ENCODE results near the gene SEC61G. TPM values are rescaled to one million over a fixed set of nuclear protein-coding genes. Genes with fewer than 3 reads are reported as not detected.

SEC61G gene
- total and polyA plus RNA-seq, 2 of the 4 experiments (the other 2 are of a cell fraction): 387 to 685 TPM

DNA sequence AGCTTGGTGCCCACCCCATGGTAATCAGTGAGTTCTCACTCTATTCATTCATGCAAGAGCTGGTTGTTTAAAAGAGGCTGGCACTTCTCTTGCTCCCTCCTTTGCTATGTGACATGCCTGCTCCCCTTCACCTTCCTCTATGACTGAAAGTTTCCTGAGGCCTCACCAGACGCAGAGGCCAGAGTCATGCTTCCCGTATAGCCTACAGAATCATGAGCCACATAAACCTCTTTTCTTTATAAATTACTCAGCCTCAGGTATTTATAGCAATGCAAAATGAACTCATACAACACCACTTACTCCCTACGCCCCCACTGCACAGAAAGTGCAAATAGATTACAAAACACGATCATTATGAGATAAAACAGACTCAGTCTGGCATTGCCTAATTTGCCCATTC lies 39.0 kb downstream of the SEC61G start:
- no peak overlapping the region for H3K18ac ChIP-seq (ENCODE audit: low read depth, low read length)
- H2BK5ac ChIP-seq (ENCODE audit: low read depth, low read length, poor library complexity, severe bottlenecking): no peak overlapping the region
- DNase-seq: no peak
- no peak overlapping the region for H2BK120ac ChIP-seq (ENCODE audit: low read depth, low read length)
- H4K5ac ChIP-seq (ENCODE audit: low read depth, low read length): no peak overlapping the region
- ATAC-seq (ENCODE audit: low read depth): no peak
- no peak overlapping the region for H3K27ac ChIP-seq (ENCODE audit: insufficient read depth, low read length)
- no peaks in the 10 kb centered on the region for H3K9me3 ChIP-seq (ENCODE audit: control insufficient read depth, insufficient read depth, low read length)
- in situ Hi-C loops (cut with MboI; ENCODE audit: low sequenced_read_pairs): no loop called here
- H3K4me2 ChIP-seq (ENCODE audit: low read depth, low read length): no peak overlapping the region
- H2BK20ac ChIP-seq (ENCODE audit: low read depth, low read length): no peak overlapping the region
- no peaks in the 10 kb centered on the region for H3K79me1 ChIP-seq (ENCODE audit: low read depth in 1 of 2, low read length in 2 of 2)
- no peaks in the 10 kb centered on the region for H3K27me3 ChIP-seq (ENCODE audit: control insufficient read depth, insufficient read depth, low read length)
- no peak overlapping the region for H3K14ac ChIP-seq (replicated peaks; ENCODE audit: low read depth, low read length)
- no peak overlapping the region for H2AFZ ChIP-seq (replicated peaks; ENCODE audit: low read length, poor library complexity)
- H3K36me3 ChIP-seq (ENCODE audit: control insufficient read depth, insufficient read depth, low read length): no peaks in the 10 kb centered on the region
- no peak overlapping the region for H3K4me3 ChIP-seq (ENCODE audit: insufficient read depth, low read depth, low read length)
- no peaks in the 10 kb centered on the region for H3K4me1 ChIP-seq (ENCODE audit: control insufficient read depth, insufficient read depth, low read length)
- no peak overlapping the region for H3K56ac ChIP-seq (ENCODE audit: extremely low read depth, insufficient read depth, low read length)
- no TSS peak for BruUV-seq (replicated peaks)
- no peaks in the 10 kb centered on the region for H4K20me1 ChIP-seq (ENCODE audit: insufficient read depth, low read length)
- H4K8ac ChIP-seq (ENCODE audit: low read depth in 2 of 2, low read length in 2 of 2): no peak overlapping the region
- TF ChIP-seq CEBPB (IDR thresholded peaks at IDR 0.05; ENCODE audit: low read depth, low read length): no peak
- no peak for TF ChIP-seq MAFK (IDR thresholded peaks at IDR 0.05; ENCODE audit: low read depth, low read length)
- no peak for TF ChIP-seq FOS (IDR thresholded peaks at IDR 0.05; ENCODE audit: low read depth, low read length)
- no peak for TF ChIP-seq NFE2L2 (IDR thresholded peaks at IDR 0.05; ENCODE audit: low read depth, low read length)
- TF ChIP-seq MXI1 (IDR thresholded peaks at IDR 0.05; ENCODE audit: borderline replicate concordance, low read depth, low read length): no peak
- TF ChIP-seq RAD21 (IDR thresholded peaks at IDR 0.05; ENCODE audit: low read length): no peak
- no peak for TF ChIP-seq SMC3 (IDR thresholded peaks at IDR 0.05; ENCODE audit: low read depth, low read length)
- no peak overlapping the region for H2AK5ac ChIP-seq (ENCODE audit: low read depth, low read length)
- CTCF ChIA-PET: no interaction called here
- no peak overlapping the region for H3K9ac ChIP-seq (ENCODE audit: low read depth, low read length)
- H3K23ac ChIP-seq (ENCODE audit: low read depth, low read length): no peak overlapping the region
- dilution Hi-C loops (cut with HindIII; ENCODE audit: low sequenced_read_pairs, unreplicated experiment): no loop called here
- 67% methylated on average over 1 of the region's 4 CpGs; no CpG with 5 or more reads in 1 of the 2 experiments for WGBS, 2 experiments (ENCODE audit: extremely low coverage in 2 of 2, insufficient read length in 1 of 2)
- intact Hi-C loops (cut with micrococcal nuclease): no loop called here
- no peak overlapping the region for H4K91ac ChIP-seq (ENCODE audit: insufficient read depth, low read depth, low read length)
- H2BK15ac ChIP-seq (ENCODE audit: low read depth, low read length): no peak overlapping the region
- POLR2A ChIA-PET (ENCODE audit: unreplicated experiment): no interaction called here
- no peak overlapping the region for H3K4ac ChIP-seq (ENCODE audit: low read depth, low read length)
- no peaks in the 10 kb centered on the region; the same call in 1 of the 2 replicates for H3K9me1 ChIP-seq (ENCODE audit: insufficient read depth, low read length)
- H2AK9ac ChIP-seq (replicated peaks; ENCODE audit: low read depth, low read length, poor library complexity): no peak overlapping the region

Data from IMR-90 (cell line).